GM12878 (cell line): Measurements from ENCODE around the gene FALEC. TPM values are rescaled to one million over a fixed set of nuclear protein-coding genes. Genes with fewer than 3 reads are reported as not detected.

ENCODE experiments used
- BRCA1 ChIP-seq: IDR thresholded peaks from 2 replicates; pipeline ENCODE4 v1.6.1; 2011; ENCODE audit warnings: low read depth, low read length, improper control_type of control experiment
- CEBPB ChIP-seq, 2 experiments: fragments of 150-350 bp in 1 of 2; IDR thresholded peaks; 2 replicates each; pipeline ENCODE4 v1.6.1; 2012 to 2014; ENCODE audit warnings: low read depth in 2 of 2, low read length in 2 of 2, borderline replicate concordance in 1 of 2, inconsistent platforms in 1 of 2
- CHD2 ChIP-seq: IDR thresholded peaks from 2 replicates; pipeline ENCODE4 v1.6.1; 2011; ENCODE audit warnings: low read depth, low read length, improper control_type of control experiment, borderline replicate concordance
- EED ChIP-seq: sonication (generic); IDR thresholded peaks from 2 replicates; pipeline ENCODE4 v1.6.1; 2016; ENCODE audit warnings: antibody characterized with exemption, low read depth
- IKZF2 ChIP-seq, 2 experiments: fragments of 450-650 bp; IDR thresholded peaks; 2 replicates each; pipeline ENCODE4 v1.6.1; 2017; ENCODE audit warnings: mild to moderate bottlenecking in 2 of 2, moderate library complexity in 2 of 2
- LARP7 ChIP-seq: fragments of 450-650 bp; IDR thresholded peaks from 2 replicates; pipeline ENCODE4 v1.6.1; 2017; ENCODE audit warnings: mild to moderate bottlenecking
- MAX ChIP-seq: IDR thresholded peaks from 2 replicates; pipeline ENCODE4 v1.6.1; 2012; ENCODE audit warnings: low read depth, low read length, improper control_type of control experiment
- NFYB ChIP-seq: IDR thresholded peaks from 2 replicates; pipeline ENCODE4 v1.6.1; 2011; ENCODE audit warnings: low read depth, mild to moderate bottlenecking, low read length, improper control_type of control experiment, moderate library complexity; ENCODE audit not compliant: insufficient read depth
- PML ChIP-seq: IDR thresholded peaks from 2 replicates; pipeline ENCODE4 v1.6.1; 2012; ENCODE audit warnings: low read length, inconsistent platforms
- RB1 ChIP-seq: fragments of 450-650 bp; formaldehyde crosslinking; IDR thresholded peaks from 2 replicates; pipeline ENCODE4 v1.6.1; 2017; ENCODE audit warnings: mild to moderate bottlenecking, borderline replicate concordance
- TBL1XR1 ChIP-seq: IDR thresholded peaks from 2 replicates; pipeline ENCODE4 v1.6.1; 2012; ENCODE audit warnings: low read depth, low read length, improper control_type of control experiment
- TCF3 ChIP-seq: IDR thresholded peaks from 2 replicates; pipeline ENCODE4 v1.6.1; 2012; ENCODE audit warnings: low read depth, mild to moderate bottlenecking, low read length, borderline replicate concordance; ENCODE audit not compliant: insufficient read depth
- WRNIP1 ChIP-seq: IDR thresholded peaks from 2 replicates; pipeline ENCODE4 v1.6.1; 2011; ENCODE audit warnings: low read depth, low read length, improper control_type of control experiment, borderline replicate concordance
- ZBTB4 ChIP-seq: fragments of 450-650 bp; formaldehyde crosslinking; IDR thresholded peaks from 2 replicates; pipeline ENCODE4 v1.4.0; 2022; ENCODE audit warnings: mild to moderate bottlenecking, moderate library complexity
- ZBTB40 ChIP-seq: fragments of 450-650 bp; IDR thresholded peaks from 2 replicates; pipeline ENCODE4 v1.6.1; 2016; ENCODE audit warnings: mild to moderate bottlenecking, moderate library complexity, borderline replicate concordance
- ZNF592 ChIP-seq: fragments of 450-650 bp; IDR thresholded peaks from 2 replicates; pipeline ENCODE4 v1.6.1; 2017; ENCODE audit warnings: mild to moderate bottlenecking, moderate library complexity
- polyA plus RNA-seq, 11 experiments: library from polyadenylated mRNA; depleted of rRNA in 4 of 11; unstranded in 6 of 11; stranded (reverse) in 5 of 11; fragments of >200 nt; fragmentation: Nextera tagmentation in 4 of 11; fragmentation: Illumina TruSeq in 1 of 11; extraction: Ambion mirVana in 4 of 11; extraction: Trizol in 1 of 11; gene quantifications; 1 replicate in 1 of 11; 2 replicates in 10 of 11; pipeline versions ENCODE4 v1.2.1 to v1.2.3, GENCODE V29; 2011 to 2016; ENCODE audit warnings: inconsistent platforms in 2 of 11, missing spikeins in 2 of 11, low read depth in 1 of 11
- total RNA-seq, 4 experiments: library from RNA; depleted of rRNA in 3 of 4; stranded (reverse); fragments of >200 nt in 3 of 4; fragmentation: Illumina TruSeq in 1 of 4; extraction: Trizol in 1 of 4; gene quantifications; 2 replicates each; pipeline versions ENCODE4 v1.2.1 to v1.2.3, GENCODE V29; 2013 to 2021

The FALEC gene
- total and polyA plus RNA-seq, 10 of the 15 experiments (the other 5 are each of a cell fraction or from before 2014, with no cell fraction given) = 0.21 to 0.71 (median 0.32) TPM; not detected in 3

- 0 out of 2 replicates have a peak, but pooled peaks have one; percentile 67 for TF ChIP-seq ZNF592
- peak; percentile 29; the same call in 1 of the 2 replicates for TF ChIP-seq RB1
- no peak for TF ChIP-seq CEBPB (IDR thresholded peaks at IDR 0.05; ENCODE audit: borderline replicate concordance in 1 of 2, low read depth in 2 of 2, low read length in 2 of 2)
- TF ChIP-seq NFYB = no peak
- peak; percentile 95 for TF ChIP-seq EED
- TF ChIP-seq WRNIP1 = peak; percentile 97; the same call in 1 of the 2 replicates
- no peak for TF ChIP-seq LARP7
- TF ChIP-seq ZBTB4 (CRISPR knock-in tag) = no peak
- TF ChIP-seq MAX = no peak
- peak; percentile 99 for TF ChIP-seq TCF3
- no peak for TF ChIP-seq ZBTB40
- peak; percentile 95 for TF ChIP-seq CHD2
- peak; percentile 87 to 90 for TF ChIP-seq IKZF2 (IDR thresholded peaks at IDR 0.05)
- TF ChIP-seq PML = no peak
- TF ChIP-seq TBL1XR1 = peak; percentile 100
- 0 out of 2 replicates have a peak, but pooled peaks have one; percentile 5 for TF ChIP-seq BRCA1
These were observed 47.1 kb downstream of the FALEC start (continued) for GRCh38 chr1:150562446-150563339.
